CD14-positive monocyte (primary cell): ENCODE data around the gene OVCH1. TPM values are rescaled to one million over a fixed set of nuclear protein-coding genes. Genes with fewer than 3 reads are reported as not detected.

Experiments used
- DNase-seq, 3 donors: peaks; one replicate each; pipeline ENCODE4 v3.0.0-alpha.2; 2011 to 2022
- H2AFZ ChIP-seq: 2 replicates; pipeline ENCODE4 v1.6.0; 2012; ENCODE audit warnings: mild to moderate bottlenecking, low read depth, low read length, inconsistent platforms; ENCODE audit not compliant: insufficient read depth, poor library complexity, severe bottlenecking
- H3K27ac ChIP-seq, 2 donors: 1 replicate in 1 of 2; 2 replicates in 1 of 2; pipeline ENCODE4 v1.5.1; 2012 to 2013; ENCODE audit warnings: low read length in 2 of 2, control low read depth in 1 of 2, inconsistent platforms in 1 of 2, low read depth in 1 of 2, mild to moderate bottlenecking in 1 of 2
- H3K27me3 ChIP-seq, 2 donors: one replicate each; pipeline versions ENCODE4 v1.6.0 to v1.6.1; 2011 to 2013; ENCODE audit warnings: low read length in 2 of 2; ENCODE audit not compliant: control insufficient read depth in 2 of 2, insufficient read depth in 2 of 2
- H3K36me3 ChIP-seq, 2 donors: replicated peaks in 1 of 2; 1 replicate in 1 of 2; 2 replicates in 1 of 2; pipeline versions ENCODE4 v1.5.1 to v1.6.1; 2012 to 2013; ENCODE audit warnings: low read length in 2 of 2, control low read depth in 1 of 2, inconsistent platforms in 1 of 2, mild to moderate bottlenecking in 1 of 2; ENCODE audit not compliant: insufficient read depth in 2 of 2, control insufficient read depth in 1 of 2
- H3K4me1 ChIP-seq, 2 donors: 1 replicate in 1 of 2; 2 replicates in 1 of 2; pipeline versions ENCODE4 v1.5.1 to v1.6.1; 2012 to 2013; ENCODE audit warnings: low read length in 2 of 2, control low read depth in 1 of 2, inconsistent platforms in 1 of 2, mild to moderate bottlenecking in 1 of 2, moderate library complexity in 1 of 2; ENCODE audit not compliant: insufficient read depth in 2 of 2, control insufficient read depth in 1 of 2
- H3K4me2 ChIP-seq: replicated peaks from 2 replicates; pipeline ENCODE3; 2012; ENCODE audit warnings: low read length, moderate library complexity, mild to moderate bottlenecking; ENCODE audit not compliant: poor library complexity, severe bottlenecking; ENCODE audit errors: extremely low read depth
- H3K4me3 ChIP-seq, 3 experiments: fragments of 200-600 bp in 1 of 3; sonication (generic) in 1 of 3; replicated peaks in 1 of 3; 1 replicate in 2 of 3; 2 replicates in 1 of 3; pipeline ENCODE4 v1.5.1; 2011 to 2013; ENCODE audit warnings: low read length in 3 of 3, mild to moderate bottlenecking in 3 of 3, control low read depth in 2 of 3, low read depth in 2 of 3, inconsistent platforms in 1 of 3, moderate library complexity in 1 of 3
- H3K79me2 ChIP-seq: 2 replicates; pipeline ENCODE4 v1.6.0; 2012; ENCODE audit warnings: mild to moderate bottlenecking, control low read depth, inconsistent platforms, low read length, moderate library complexity; ENCODE audit not compliant: insufficient read depth
- H3K9ac ChIP-seq: 2 replicates; pipeline ENCODE4 v1.6.0; 2017; ENCODE audit warnings: low read length, mild to moderate bottlenecking; ENCODE audit not compliant: insufficient read depth, poor library complexity, severe bottlenecking
- H3K9me3 ChIP-seq, 2 donors: replicated peaks in 1 of 2; 1 replicate in 1 of 2; 2 replicates in 1 of 2; pipeline versions ENCODE4 v1.5.1 to v1.6.1; 2012 to 2013; ENCODE audit warnings: low read length in 2 of 2, control low read depth in 1 of 2; ENCODE audit not compliant: control insufficient read depth in 1 of 2, insufficient read depth in 1 of 2
- H4K20me1 ChIP-seq: 2 replicates; pipeline ENCODE4 v1.6.0; 2012; ENCODE audit warnings: mild to moderate bottlenecking, low read length, control low read depth, moderate library complexity; ENCODE audit not compliant: insufficient read depth
- H3K27ac Mint-ChIP-seq, 7 donors: one replicate each; pipeline ENCODE4 v1.8.0; 2020; ENCODE audit warnings: mild to moderate bottlenecking in 7 of 7, mixed read lengths in 7 of 7, moderate library complexity in 6 of 7, inconsistent platforms in 2 of 7
- H3K27me3 Mint-ChIP-seq, 3 donors: one replicate each; pipeline ENCODE4 v1.8.0; 2021 to 2022; ENCODE audit warnings: low read depth in 3 of 3, mild to moderate bottlenecking in 3 of 3, mixed read lengths in 3 of 3, moderate library complexity in 3 of 3, inconsistent platforms in 1 of 3
- H3K36me3 Mint-ChIP-seq, 2 donors: one replicate each; pipeline ENCODE4 v1.8.0; 2020; ENCODE audit warnings: mixed read lengths in 2 of 2, inconsistent platforms in 1 of 2, mild to moderate bottlenecking in 1 of 2
- H3K4me1 Mint-ChIP-seq: one replicate; pipeline ENCODE4 v1.8.0; 2020; ENCODE audit warnings: mild to moderate bottlenecking, mixed read lengths
- H3K4me3 Mint-ChIP-seq, 2 donors: one replicate each; pipeline ENCODE4 v1.8.0; 2020; ENCODE audit warnings: mild to moderate bottlenecking in 2 of 2, mixed read lengths in 2 of 2, moderate library complexity in 1 of 2
- H3K9me3 Mint-ChIP-seq, 7 donors: one replicate each; pipeline ENCODE4 v1.8.0; 2020 to 2022; ENCODE audit warnings: mixed read lengths in 7 of 7, mild to moderate bottlenecking in 6 of 7, moderate library complexity in 6 of 7, inconsistent platforms in 2 of 7
- WGBS: methylation state at CpG from one replicate; pipeline ENCODE4 v1.1.5; 2013; ENCODE audit warnings: missing lambda C conversion rate; ENCODE audit not compliant: insufficient coverage; 5-methylcytosine and 5-hydroxymethylcytosine counted together
- intact Hi-C, 2 donors: fragments of 100-400 bp; cut with micrococcal nuclease; formaldehyde crosslinking; loops; one replicate each; pipeline versions ENCODE4 v1.15.0 to v1.15.1; 2023
- polyA plus RNA-seq, 3 donors: library from polyadenylated mRNA; depleted of rRNA in 1 of 3; unstranded in 2 of 3; stranded (reverse) in 1 of 3; fragments of 300-500 nt in 2 of 3; fragments of >200 nt in 1 of 3; fragmentation: Illumina TruSeq in 2 of 3; gene quantifications; 1 replicate in 2 of 3; 2 replicates in 1 of 3; pipeline ENCODE4 v1.2.3, GENCODE V29; 2012 to 2021
- TF ChIP-seq, protein P1 (sequence below): fragments of 200-600 bp; IDR thresholded peaks from one replicate; pipeline ENCODE4 v1.8.0; 2022; ENCODE audit warnings: antibody characterized with exemption, mild to moderate bottlenecking

Gene OVCH1
- polyA plus RNA-seq, 3 donors: 0.03 TPM; not detected in 2

DNA sequence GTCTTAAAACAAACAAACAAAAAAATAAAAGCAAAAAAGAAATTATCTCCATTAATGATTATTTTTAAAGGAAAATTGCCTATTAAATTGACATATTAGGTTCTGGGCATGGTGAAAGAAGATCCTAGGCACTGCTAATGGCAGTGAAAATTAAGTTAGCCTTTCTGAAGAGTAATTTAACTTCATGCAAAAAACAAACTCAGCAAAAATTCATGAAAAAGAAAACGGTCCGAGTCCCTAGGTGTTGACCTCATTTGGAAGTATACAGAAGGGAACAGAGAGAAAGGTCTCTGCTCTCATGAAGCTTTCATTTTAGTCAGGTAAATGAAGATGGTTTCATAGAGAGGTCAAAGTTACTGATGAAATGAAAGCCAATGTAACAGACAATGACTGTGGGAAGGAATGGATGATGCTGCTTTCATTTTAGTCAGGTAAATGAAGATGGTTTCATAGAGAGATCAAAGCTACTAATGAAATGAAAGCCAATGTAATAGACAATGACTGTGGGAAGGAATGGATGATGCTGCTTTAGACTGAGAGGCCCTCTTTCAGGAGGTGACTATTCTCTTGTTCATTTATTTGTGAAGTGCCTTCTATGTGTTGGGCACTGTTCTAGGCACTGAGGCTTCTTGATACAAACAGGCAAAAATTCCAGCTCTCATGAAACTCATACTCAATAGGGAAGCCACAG, 50.1 kb downstream of the OVCH1 start:
- Mint-ChIP-seq H3K27me3 (peaks cover 0 to 9% (median 8%) of the 10 kb centered on the region in 3 donors), H3K4me1 (no peaks in the 10 kb centered on the region), H3K9me3 (peaks cover 0 to 2% (median 2%) of the 10 kb centered on the region in 7 donors), H3K27ac (no peak overlapping the region), H3K36me3 (no peaks in the 10 kb centered on the region), H3K4me3 (no peak overlapping the region)
- Histone ChIP-seq H3K36me3 (no peaks in the 10 kb centered on the region), H3K4me3 (no peak overlapping the region), H3K79me2 (no peaks in the 10 kb centered on the region), H4K20me1 (no peaks in the 10 kb centered on the region), H3K4me1 (no peaks in the 10 kb centered on the region), H3K9ac (no peak overlapping the region), H3K4me2 (no peak overlapping the region), H3K9me3 (no peaks in the 10 kb centered on the region), H2AFZ (no peak overlapping the region), H3K27ac (no peak overlapping the region), H3K27me3 (peaks cover 6 to 10% of the 10 kb centered on the region in 2 donors)
- intact Hi-C loops: no loop called here
- TF ChIP-seq, protein P1, sequence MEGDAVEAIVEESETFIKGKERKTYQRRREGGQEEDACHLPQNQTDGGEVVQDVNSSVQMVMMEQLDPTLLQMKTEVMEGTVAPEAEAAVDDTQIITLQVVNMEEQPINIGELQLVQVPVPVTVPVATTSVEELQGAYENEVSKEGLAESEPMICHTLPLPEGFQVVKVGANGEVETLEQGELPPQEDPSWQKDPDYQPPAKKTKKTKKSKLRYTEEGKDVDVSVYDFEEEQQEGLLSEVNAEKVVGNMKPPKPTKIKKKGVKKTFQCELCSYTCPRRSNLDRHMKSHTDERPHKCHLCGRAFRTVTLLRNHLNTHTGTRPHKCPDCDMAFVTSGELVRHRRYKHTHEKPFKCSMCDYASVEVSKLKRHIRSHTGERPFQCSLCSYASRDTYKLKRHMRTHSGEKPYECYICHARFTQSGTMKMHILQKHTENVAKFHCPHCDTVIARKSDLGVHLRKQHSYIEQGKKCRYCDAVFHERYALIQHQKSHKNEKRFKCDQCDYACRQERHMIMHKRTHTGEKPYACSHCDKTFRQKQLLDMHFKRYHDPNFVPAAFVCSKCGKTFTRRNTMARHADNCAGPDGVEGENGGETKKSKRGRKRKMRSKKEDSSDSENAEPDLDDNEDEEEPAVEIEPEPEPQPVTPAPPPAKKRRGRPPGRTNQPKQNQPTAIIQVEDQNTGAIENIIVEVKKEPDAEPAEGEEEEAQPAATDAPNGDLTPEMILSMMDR: no peak
- WGBS: no CpG with 5 or more reads among the region's 2 CpGs
- DNase-seq: no peak

DNA sequence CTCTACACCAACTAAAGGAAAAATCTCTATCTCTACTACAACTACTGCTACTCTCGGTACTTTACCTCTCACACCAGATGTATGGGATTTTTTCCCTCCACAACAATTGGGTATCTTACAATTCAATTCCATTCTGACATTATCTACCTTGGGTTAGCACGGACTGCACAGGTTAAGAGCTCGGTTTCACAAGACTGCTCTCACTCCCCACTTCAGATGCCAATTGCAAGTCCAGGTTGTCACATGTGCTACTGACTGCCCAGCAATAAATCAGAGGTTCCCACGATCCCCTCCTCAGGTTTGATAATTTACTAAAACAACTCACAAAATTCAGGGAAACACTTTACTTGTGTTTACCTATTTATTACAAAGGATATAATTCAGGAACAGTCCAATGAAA, 58.0 kb downstream of the OVCH1 start:
- WGBS: 97% methylated on average over 3 of the region's 4 CpGs
- Mint-ChIP-seq H3K9me3 (peaks cover 3 to 12% (median 7%) of the 10 kb centered on the region in 7 donors), H3K36me3 (peaks cover 2 to 5% of the 10 kb centered on the region in 2 donors), H3K4me1 (peaks cover 8% of the 10 kb centered on the region), H3K4me3 (no peak overlapping the region), H3K27ac (no peak overlapping the region), H3K27me3 (peaks cover 4 to 6% (median 4%) of the 10 kb centered on the region in 3 donors)
- Histone ChIP-seq H4K20me1 (no peaks in the 10 kb centered on the region), H3K4me3 (no peak overlapping the region), H3K27ac (no peak overlapping the region), H3K36me3 (no peaks in the 10 kb centered on the region), H3K79me2 (no peaks in the 10 kb centered on the region), H2AFZ (no peak overlapping the region), H3K27me3 (peaks cover 10 to 13% of the 10 kb centered on the region in 2 donors), H3K4me2 (no peak overlapping the region), H3K9ac (no peak overlapping the region), H3K4me1 (peaks cover 9 to 10% of the 10 kb centered on the region in 2 donors), H3K9me3 (peaks cover 0 to 5% of the 10 kb centered on the region in 2 donors)
- TF ChIP-seq, protein P1: no peak
- no peak for DNase-seq
- intact Hi-C loops: no loop called here
